GM06990 (cell line): ENCODE results near the gene ATP4B.
"Not testable (repeated sequence)": the region's sequence is repeated elsewhere in the genome, so short reads cannot be mapped to it uniquely, and the experiment has no call there.

Source experiments
- DNase-seq: peaks from one replicate; pipeline ENCODE4 v3.0.0-alpha.2; 2011; ENCODE audit not compliant: insufficient read length; ENCODE audit errors: extremely low read depth
- H3K27me3 ChIP-seq: replicated peaks from 2 replicates; pipeline ENCODE4 v1.6.0; 2011; ENCODE audit warnings: low read length; ENCODE audit not compliant: control insufficient read depth, insufficient read depth
- H3K36me3 ChIP-seq: 2 replicates; pipeline ENCODE4 v1.5.1; 2011; ENCODE audit warnings: low read length; ENCODE audit not compliant: control insufficient read depth, insufficient read depth
- H3K4me3 ChIP-seq: replicated peaks from 2 replicates; pipeline ENCODE4 v1.5.1; 2011; ENCODE audit warnings: low read depth, mild to moderate bottlenecking, control low read depth, low read length
- CTCF ChIP-seq: IDR thresholded peaks from 2 replicates; pipeline ENCODE4 v1.5.1; 2011; ENCODE audit warnings: low read length, control low read depth, mild to moderate bottlenecking, inconsistent platforms; ENCODE audit not compliant: insufficient read depth, poor library complexity, severe bottlenecking

Gene ATP4B

GRCh38 chr13:113628291-113629270 is 29.4 kb downstream of the ATP4B start:
- H3K27me3 ChIP-seq: no peaks in the 10 kb centered on the region
- no peak for TF ChIP-seq CTCF
- DNase-seq: no peak
- peaks cover 31% of the 10 kb centered on the region for H3K36me3 ChIP-seq
- H3K4me3 ChIP-seq: no peak overlapping the region

GRCh38 chr13:113627136-113627535 is 30.9 kb downstream of the ATP4B start:
- Histone ChIP-seq H3K36me3 (peaks cover 33% of the 10 kb centered on the region), H3K4me3 (no peak overlapping the region), H3K27me3 (no peaks in the 10 kb centered on the region)
- TF ChIP-seq CTCF: no peak
- DNase-seq: no peak

GRCh38 chr13:113625965-113626721 is 31.9 kb downstream of the ATP4B start:
- Histone ChIP-seq H3K27me3 (no peaks in the 10 kb centered on the region), H3K4me3 (no peak overlapping the region), H3K36me3 (peaks cover 24% of the 10 kb centered on the region)
- no peak for DNase-seq
- TF ChIP-seq CTCF: no peak

GRCh38 chr13:113624640-113625304 is 33.2 kb downstream of the ATP4B start:
- not testable (repeated sequence) for DNase-seq, H3K27me3 ChIP-seq, H3K4me3 ChIP-seq
- peaks cover 21% of the 10 kb centered on the region for H3K36me3 ChIP-seq

- Histone ChIP-seq H3K4me3 (no peak overlapping the region), H3K36me3 (peaks cover 20% of the 10 kb centered on the region), H3K27me3 (no peaks in the 10 kb centered on the region)
- DNase-seq: no peak
- TF ChIP-seq CTCF: no peak
These were observed 33.8 kb downstream of the ATP4B start for GRCh38 chr13:113624235-113624587.
